ENCODE data around the gene CRTC1.
"Not testable (repeated sequence)": the region's sequence is repeated elsewhere in the genome, so short reads cannot be mapped to it uniquely, and the experiment has no call there.

Gene CRTC1

DNA sequence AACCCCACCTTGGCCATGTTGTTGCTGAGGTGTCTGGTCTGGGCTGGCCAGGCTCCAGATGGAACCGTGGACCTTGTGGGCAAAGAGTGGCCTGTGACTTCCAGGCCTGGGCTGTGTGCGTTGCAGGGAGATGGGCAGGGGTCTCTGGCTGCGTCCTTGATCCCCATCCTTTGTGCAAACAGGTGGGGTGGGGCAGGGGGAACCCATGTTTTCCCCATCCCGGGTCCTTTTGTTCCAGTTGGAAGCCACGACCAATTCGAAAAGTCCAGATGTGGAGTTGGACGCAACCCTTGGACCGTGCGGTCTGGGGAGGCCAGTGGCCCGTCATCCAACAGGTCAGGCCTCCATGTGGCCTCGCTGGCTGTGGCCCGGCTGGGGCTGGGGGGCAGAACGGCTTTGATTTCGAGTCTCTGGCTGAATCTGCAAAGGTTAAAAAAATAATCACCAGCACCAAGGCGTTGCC, 120.7 kb downstream of the CRTC1 start:
- TF ChIP-seq, protein P1, sequence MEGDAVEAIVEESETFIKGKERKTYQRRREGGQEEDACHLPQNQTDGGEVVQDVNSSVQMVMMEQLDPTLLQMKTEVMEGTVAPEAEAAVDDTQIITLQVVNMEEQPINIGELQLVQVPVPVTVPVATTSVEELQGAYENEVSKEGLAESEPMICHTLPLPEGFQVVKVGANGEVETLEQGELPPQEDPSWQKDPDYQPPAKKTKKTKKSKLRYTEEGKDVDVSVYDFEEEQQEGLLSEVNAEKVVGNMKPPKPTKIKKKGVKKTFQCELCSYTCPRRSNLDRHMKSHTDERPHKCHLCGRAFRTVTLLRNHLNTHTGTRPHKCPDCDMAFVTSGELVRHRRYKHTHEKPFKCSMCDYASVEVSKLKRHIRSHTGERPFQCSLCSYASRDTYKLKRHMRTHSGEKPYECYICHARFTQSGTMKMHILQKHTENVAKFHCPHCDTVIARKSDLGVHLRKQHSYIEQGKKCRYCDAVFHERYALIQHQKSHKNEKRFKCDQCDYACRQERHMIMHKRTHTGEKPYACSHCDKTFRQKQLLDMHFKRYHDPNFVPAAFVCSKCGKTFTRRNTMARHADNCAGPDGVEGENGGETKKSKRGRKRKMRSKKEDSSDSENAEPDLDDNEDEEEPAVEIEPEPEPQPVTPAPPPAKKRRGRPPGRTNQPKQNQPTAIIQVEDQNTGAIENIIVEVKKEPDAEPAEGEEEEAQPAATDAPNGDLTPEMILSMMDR (conservative IDR thresholded peaks at IDR 0.05), result no peak
- H3K27ac ChIP-seq, result no peak overlapping the region

DNA sequence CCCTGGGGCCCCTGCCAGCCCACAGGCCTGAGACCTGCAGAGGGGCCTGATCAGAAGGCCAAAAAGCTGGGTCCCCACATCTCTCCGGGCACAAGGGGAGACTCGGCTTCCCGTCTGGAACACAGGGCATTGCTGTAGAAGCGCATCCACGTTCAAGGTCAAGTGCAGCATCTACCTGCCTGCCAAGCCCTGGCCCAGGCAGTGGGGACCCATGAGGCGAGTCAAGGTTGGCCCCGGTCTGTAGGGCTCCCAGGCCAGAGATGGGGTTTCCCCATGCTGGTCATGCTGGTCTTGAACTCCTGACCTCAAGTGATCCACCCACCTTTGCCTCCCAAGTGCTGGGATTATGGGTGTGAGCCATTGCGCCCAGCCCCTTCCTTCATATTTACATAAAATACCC, 121.2 kb downstream of the CRTC1 start:
- H3K27ac ChIP-seq, result no peak overlapping the region
- TF ChIP-seq, protein P1 (conservative IDR thresholded peaks at IDR 0.05), result no peak

DNA sequence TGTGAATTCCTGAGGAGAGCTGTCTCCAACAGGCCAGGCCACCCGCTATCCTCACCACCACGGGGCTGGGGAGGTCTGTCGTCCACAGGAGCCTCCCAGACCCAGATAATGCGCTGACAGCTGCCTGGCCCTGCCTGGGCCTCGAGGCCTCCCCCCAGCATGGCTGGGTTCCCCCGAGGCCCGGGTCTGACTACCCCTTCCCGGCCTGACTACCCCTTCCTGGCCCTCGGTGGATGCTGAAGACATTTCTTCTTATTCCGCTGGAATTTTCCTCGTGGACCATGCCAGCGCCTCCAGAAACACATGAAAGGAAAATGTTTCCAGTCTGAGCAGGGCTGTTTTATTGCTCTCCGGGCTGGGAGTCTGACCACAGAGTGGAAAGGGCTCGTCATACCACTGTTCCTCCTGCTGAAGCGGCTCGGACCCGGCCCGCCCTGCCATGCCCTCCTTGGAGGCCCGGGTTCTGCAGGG, 124.4 kb downstream of the CRTC1 start:
- H3K27ac ChIP-seq, result no peak overlapping the region
- TF ChIP-seq, protein P1 (conservative IDR thresholded peaks at IDR 0.05), result no peak

DNA sequence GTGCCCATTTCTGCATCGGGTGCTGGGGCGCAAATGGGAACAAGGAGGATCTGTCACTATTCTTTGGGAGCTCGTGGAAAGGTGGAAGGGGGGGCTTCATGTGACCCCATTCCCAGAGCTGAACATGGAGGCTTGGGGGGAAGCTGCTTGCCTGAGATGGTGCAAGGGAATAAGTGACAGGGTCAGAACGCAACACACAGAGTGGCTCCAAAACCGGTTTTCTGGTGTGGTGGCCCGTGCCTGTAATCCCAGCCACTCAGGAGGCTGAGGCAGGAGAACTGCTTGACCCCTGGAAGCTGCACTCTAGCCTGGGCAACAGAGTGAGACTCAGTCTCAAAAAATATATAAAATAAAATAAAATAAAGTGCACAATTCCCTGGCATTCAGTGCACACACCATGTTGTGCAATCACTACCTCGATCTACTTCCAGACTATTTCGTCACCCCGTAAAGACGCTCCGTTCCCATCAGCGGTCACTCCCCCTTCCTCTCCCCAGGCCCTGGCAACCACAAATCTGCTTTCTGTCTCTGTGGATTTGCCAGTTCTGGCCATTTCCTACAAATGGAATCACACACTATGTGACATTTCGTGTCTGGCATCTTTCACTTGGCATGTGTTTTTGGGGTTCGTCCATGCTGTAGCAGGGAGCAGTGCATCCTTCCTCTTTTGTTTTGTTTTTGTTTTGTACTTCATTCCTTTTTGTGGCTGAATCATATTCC, 125.8 kb downstream of the CRTC1 start:
- TF ChIP-seq, protein P1 (conservative IDR thresholded peaks at IDR 0.05), result no peak
- no peak overlapping the region for H3K27ac ChIP-seq

DNA sequence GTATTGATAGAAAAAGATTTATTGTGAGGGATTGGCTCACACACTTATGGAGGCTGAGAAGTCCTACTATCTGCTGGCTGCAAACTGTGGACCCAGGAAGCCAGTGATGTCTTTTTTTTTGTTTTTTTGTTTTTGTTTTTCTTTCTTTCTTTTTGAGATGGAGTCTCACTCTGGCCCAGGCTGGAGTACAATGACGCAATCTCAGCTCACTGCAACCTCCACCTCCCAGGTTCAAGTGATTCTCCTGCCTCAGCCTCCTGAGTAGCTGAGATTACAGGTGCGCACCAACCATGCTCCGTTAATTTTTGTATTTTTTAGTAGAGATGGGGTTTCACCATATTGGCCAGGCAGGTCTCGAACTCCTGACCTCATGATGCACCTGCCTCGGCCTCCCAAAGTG, 128.2 kb downstream of the CRTC1 start:
- H3K27ac ChIP-seq, result not testable (repeated sequence)

DNA sequence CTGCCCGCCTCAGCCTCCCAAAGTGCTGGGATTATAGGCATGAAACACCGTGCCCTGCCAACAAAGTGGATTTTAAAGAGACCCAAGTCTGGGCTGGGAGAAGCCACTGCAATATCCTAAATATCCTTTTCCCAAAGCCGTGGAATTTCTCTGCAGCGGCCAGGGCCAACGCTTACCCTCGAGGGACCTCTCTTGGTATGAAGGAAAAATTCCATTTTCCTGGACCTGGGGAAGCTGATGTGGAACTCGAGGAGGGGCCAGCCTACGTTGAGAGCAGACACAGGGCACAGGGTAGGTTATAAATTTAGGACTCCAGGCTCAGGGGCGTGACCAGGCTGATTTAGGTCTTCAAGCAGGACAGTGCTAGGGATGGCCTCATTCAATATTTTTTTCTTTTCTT, 130.6 kb downstream of the CRTC1 start:
- TF ChIP-seq, protein P1 (conservative IDR thresholded peaks at IDR 0.05), result no peak

DNA sequence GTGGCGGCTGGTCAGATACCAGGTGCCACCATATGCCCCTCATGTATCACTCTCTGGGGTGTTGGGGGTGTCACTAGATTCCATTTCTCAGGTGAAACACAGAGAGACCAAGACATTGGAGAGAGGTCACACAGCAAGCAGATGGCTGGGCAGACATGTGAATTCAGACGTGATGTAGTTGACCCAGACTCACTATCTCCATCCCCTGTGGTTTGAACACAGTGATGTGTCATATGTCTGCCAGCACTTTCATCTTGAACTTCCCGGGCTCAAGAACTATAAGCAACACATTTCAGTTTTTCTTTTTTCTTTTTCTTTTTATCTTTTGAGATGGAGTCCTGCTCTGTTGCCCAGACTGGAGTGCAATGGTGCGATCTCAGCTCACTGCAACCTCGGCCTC, 132.2 kb downstream of the CRTC1 start:
- no peak overlapping the region for H3K27ac ChIP-seq
- TF ChIP-seq, protein P1 (conservative IDR thresholded peaks at IDR 0.05), result no peak

More for the DNA sequence above, 130.6 kb downstream of the CRTC1 start:
- H3K27ac ChIP-seq, result no peak overlapping the region

DNA sequence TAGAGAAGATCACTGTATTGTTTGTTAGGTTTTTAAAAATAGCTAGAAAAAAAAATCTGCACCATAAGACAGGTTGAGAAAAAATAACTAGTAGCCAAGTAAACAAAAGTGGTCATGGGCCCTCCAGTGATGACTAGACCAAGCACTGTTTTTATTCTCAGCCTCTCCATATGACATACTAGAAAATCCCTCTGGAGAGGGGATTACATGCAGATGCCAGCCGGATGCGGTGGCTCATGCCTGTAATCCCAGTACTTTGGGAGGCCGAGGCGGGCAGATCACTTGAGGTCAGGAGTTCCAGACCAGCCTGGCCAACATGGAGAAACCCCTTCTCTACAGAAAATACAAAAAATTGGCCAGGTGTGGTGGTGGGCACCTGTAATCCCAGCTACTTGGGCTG, 133.2 kb downstream of the CRTC1 start:
- not testable (repeated sequence) for H3K27ac ChIP-seq
